ES-I3 (cell line): ENCODE results near the gene FAP.

Experiments
- H3K36me3 ChIP-seq: 2 replicates; pipeline ENCODE4 v1.6.1; 2013; ENCODE audit warnings: mild to moderate bottlenecking, low read length, control low read depth, moderate library complexity; ENCODE audit not compliant: insufficient read depth
- H3K4me1 ChIP-seq: 2 replicates; pipeline ENCODE4 v1.6.1; 2013; ENCODE audit warnings: mild to moderate bottlenecking, control low read depth, low read length; ENCODE audit not compliant: insufficient read depth
- H3K9ac ChIP-seq: 2 replicates; pipeline ENCODE4 v1.6.1; 2013; ENCODE audit warnings: low read depth, mild to moderate bottlenecking, low read length, moderate library complexity
- H3K9me3 ChIP-seq: 2 replicates; pipeline ENCODE4 v1.6.1; 2013; ENCODE audit warnings: mild to moderate bottlenecking, low read length, moderate library complexity; ENCODE audit not compliant: control insufficient read depth, insufficient read depth

Gene FAP

DNA sequence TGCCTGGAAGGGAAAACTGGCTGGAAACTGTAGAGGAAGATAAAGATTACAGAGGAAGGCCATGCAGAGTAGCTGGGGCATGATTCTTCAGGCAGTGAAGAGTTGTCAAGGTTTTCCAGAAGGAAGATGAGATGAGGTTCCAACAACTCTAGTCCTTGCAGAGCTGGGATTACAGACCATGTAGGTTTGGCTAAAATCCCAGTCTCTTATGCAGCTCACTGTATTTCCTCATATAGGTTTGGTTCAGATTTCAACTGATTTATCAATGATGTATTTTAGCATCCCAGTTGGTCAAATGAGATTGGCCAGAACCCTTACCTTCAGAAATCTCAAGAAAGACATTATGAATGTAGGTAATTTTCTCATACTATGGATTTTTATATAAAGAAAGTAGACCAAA lies 16.4 kb downstream of the FAP start:
- Histone ChIP-seq H3K4me1 (no peaks in the 10 kb centered on the region), H3K9me3 (no peaks in the 10 kb centered on the region), H3K9ac (no peak overlapping the region), H3K36me3 (no peaks in the 10 kb centered on the region)

DNA sequence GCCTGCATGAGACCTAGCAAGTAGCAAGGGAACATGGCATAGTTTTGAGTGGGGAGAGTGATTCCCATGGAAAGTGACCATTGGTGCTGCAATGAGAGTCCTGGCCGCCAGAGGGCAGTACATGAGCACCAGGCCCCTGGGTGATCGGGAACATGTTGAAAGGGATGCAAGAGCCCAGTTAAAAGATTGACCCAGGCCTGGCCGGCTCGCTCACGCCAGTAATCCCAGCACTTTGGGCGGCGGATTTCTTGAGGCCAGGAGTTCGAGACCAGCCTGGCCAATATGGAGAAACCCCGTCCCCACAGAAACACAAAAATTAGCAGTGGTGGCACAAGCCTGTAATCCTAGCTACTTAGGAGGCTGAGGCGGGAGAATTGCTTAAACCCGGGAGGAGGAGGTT lies 22.2 kb downstream of the FAP start:
- H3K36me3 ChIP-seq: no peaks in the 10 kb centered on the region
- H3K4me1 ChIP-seq: no peaks in the 10 kb centered on the region
- H3K9me3 ChIP-seq: no peaks in the 10 kb centered on the region
- H3K9ac ChIP-seq: no peak overlapping the region

DNA sequence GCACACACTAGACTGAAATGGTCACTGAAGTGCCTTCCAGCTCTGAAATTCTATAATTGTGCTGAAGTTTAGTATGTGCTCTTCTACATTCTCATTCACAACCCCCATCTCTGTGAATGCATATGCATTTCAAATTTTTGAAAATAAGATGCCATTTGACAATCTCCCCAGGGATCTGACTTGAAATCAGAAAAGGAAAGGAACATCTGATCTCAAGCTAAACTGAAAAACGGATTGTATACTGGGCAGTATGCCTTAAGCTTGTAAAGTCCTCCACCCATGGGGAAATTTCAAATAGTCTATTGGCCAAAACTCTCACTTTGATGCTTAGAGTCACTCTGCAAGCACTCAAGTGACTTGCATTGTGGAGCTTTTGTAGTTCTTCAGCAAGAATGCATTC lies 22.9 kb downstream of the FAP start:
- H3K9ac ChIP-seq: no peak overlapping the region
- H3K9me3 ChIP-seq: no peaks in the 10 kb centered on the region
- no peaks in the 10 kb centered on the region for H3K4me1 ChIP-seq
- H3K36me3 ChIP-seq: no peaks in the 10 kb centered on the region

DNA sequence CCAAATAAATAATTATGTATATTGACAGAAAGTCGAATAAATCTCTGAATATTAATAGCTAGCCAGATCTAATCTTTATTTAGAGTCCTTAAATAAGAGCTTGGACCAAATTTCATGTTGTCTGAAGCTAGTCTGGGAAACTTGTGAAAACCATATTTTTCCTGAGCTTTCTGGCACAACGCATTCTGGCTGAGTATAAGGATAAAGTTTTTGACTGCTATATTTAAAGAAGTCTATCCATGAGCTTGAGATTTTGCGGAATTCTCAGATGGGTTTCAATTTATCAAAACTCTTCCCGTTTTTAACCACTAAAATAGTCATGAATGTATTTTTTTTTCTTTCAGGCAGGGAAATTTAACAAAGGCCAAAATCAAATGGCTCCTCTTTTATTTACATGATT lies 23.8 kb downstream of the FAP start:
- H3K4me1 ChIP-seq: no peaks in the 10 kb centered on the region
- H3K9me3 ChIP-seq: no peaks in the 10 kb centered on the region
- no peak overlapping the region for H3K9ac ChIP-seq
- no peaks in the 10 kb centered on the region for H3K36me3 ChIP-seq

DNA sequence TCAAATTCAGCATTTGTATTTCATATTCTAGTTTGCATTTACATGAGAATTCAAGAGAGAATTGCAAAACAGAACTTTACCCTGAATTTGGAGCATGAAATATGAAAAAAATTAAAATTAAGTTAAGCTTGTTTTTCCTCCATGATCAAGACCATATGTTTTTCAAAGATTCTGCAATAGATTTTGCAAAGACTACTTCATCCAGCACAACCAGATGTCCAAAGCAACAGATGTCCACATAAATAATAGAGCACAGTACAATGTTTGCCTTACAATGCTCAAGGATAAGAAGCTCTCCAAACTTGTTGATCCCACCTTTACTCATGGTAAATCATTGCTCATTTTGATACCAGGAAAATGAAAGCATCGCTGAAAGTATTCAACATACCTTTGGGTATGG lies 25.6 kb downstream of the FAP start:
- H3K9me3 ChIP-seq: no peaks in the 10 kb centered on the region
- H3K36me3 ChIP-seq: no peaks in the 10 kb centered on the region
- H3K4me1 ChIP-seq: no peaks in the 10 kb centered on the region

DNA sequence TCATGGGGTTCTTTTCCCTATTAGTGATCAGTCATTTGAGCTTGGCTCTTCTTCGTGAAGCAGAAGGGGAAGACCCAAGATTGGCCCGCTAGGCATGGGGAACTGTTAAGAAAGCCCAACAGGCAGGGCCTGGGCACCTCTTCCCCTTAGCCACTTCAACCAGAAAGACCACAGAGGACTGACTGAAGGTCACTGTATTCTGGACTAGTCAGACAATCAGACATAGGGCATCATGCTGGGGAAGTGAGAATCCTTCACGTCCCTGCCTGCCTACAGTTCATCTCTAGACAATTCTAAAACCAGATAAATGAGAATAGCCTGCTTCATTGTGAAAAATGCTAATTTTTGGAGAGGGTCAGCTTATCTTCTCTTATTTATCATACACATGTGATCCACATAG lies 28.1 kb downstream of the FAP start:
- Histone ChIP-seq H3K36me3 (no peaks in the 10 kb centered on the region), H3K4me1 (no peaks in the 10 kb centered on the region), H3K9ac (no peak overlapping the region), H3K9me3 (no peaks in the 10 kb centered on the region)

More for the DNA sequence above, 25.6 kb downstream of the FAP start:
- H3K9ac ChIP-seq: no peak overlapping the region

DNA sequence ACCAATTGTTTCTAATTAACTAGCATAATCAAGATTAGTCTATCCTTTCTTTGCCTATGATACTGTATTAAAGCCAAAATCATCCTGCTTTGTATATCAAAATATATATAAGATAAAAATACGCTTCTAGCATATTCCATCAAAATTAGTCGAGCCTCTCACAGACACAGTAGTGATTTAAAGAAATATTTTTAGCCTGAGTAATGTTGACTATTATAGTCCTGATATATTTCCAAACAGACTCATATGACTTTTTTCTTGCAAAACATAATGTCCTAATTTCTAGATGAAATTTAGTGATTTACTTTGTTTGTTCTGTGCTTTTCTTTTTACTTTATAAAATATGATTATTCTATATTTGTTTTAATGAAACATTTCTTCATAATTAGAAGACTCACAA lies 30.9 kb downstream of the FAP start:
- Histone ChIP-seq H3K4me1 (no peaks in the 10 kb centered on the region), H3K36me3 (no peaks in the 10 kb centered on the region), H3K9ac (no peak overlapping the region), H3K9me3 (no peaks in the 10 kb centered on the region)

DNA sequence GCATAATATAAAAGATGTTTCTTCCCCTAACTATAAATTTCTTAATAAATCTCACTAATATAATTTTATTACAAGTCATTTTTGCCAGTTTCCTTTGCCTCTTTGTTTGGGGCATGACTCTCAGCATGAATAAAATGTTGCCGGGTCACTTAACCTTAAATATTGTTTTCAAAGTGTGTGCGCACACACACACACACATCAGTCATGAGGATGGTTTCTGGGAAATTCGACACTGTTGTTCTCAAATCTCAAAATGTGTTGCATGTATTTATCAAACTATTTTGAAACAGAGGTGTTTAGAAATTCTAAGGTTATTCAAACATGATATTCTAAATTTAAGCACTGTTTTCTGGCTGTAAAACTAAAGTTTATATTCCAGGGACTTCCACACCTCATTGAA lies 31.5 kb downstream of the FAP start:
- Histone ChIP-seq H3K9ac (no peak overlapping the region), H3K9me3 (no peaks in the 10 kb centered on the region), H3K36me3 (no peaks in the 10 kb centered on the region)

DNA sequence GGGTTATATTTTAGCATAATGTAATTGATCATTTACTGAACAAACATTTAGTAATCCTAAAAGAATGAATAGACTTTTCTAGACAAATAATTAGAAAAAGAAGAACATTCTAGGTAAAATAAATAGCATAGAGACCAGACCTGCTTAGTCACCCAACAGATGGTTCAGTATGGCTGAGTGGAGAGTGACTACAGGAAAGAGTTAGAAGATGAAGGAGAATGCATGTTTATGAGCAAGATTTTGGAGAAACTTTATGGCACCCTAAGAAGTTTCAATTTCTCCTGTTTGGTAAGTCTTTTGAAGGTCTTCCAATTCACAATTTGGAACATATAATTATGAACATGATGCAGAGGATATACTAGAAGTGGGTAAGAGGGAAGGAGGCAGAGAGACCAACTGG lies 32.9 kb downstream of the FAP start:
- H3K4me1 ChIP-seq: no peaks in the 10 kb centered on the region
- H3K9me3 ChIP-seq: no peaks in the 10 kb centered on the region
- H3K9ac ChIP-seq: no peak overlapping the region
- H3K36me3 ChIP-seq: no peaks in the 10 kb centered on the region

More for the DNA sequence above, 31.5 kb downstream of the FAP start:
- no peaks in the 10 kb centered on the region for H3K4me1 ChIP-seq

DNA sequence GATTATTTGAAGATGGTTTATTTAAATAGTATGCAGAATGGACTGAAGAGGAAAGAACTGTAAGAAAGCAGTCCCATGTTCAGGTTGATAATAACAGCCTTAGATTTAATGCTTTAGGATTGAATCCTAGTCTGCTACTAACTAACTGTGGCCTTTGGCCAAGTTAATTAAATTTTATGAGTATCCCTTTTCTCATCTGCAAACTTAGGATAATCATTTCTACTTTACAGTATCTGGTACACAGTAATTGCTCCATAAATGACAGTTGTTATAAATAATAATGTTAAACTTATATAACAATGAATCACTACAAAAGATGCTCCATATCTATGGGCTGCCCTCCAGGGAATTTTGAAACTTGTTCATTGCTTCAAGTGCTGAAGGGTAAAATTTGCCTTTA lies 41.0 kb downstream of the FAP start:
- H3K9me3 ChIP-seq: no peaks in the 10 kb centered on the region
- no peak overlapping the region for H3K9ac ChIP-seq
- H3K36me3 ChIP-seq: no peaks in the 10 kb centered on the region

DNA sequence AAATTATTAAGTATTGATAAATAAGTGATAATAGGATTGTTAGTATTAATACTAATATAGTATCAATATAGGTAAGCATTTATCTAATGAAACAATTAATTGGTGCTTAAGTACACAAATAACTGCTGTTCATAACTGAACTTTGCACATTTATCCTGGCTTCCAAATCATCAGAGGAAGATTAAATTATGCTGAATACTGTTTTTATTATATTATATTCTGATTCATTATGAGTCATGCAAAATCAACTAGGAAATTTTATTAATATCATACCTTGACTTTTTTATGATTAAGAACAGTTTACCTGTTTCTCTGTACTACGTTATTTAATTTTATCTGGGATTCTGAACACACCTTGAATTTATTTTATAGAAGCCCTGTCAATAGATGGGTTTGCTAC lies 42.6 kb downstream of the FAP start:
- Histone ChIP-seq H3K9ac (no peak overlapping the region), H3K4me1 (no peaks in the 10 kb centered on the region), H3K9me3 (no peaks in the 10 kb centered on the region), H3K36me3 (no peaks in the 10 kb centered on the region)

More for the DNA sequence above, 41.0 kb downstream of the FAP start:
- H3K4me1 ChIP-seq: no peaks in the 10 kb centered on the region

DNA sequence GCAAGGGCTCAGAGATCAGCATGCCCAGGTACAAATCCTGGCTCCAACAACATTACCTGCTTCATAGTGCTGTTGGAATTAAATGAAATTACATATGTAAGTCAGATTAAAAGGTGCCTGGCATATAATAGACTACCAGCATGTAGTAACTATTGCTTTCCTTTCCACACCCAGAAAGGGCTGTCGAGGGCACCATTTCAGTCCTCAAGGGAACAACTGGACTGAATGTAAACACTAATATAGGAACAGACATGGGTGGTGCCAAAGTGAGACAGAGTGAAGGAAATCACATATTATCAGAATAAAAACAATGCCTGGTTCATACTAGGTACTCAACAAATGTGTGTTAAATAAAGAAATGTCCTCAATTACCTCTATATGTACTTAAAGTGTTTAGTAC lies 43.3 kb downstream of the FAP start:
- H3K9ac ChIP-seq: no peak overlapping the region
- no peaks in the 10 kb centered on the region for H3K9me3 ChIP-seq
- H3K4me1 ChIP-seq: no peaks in the 10 kb centered on the region
- H3K36me3 ChIP-seq: no peaks in the 10 kb centered on the region

DNA sequence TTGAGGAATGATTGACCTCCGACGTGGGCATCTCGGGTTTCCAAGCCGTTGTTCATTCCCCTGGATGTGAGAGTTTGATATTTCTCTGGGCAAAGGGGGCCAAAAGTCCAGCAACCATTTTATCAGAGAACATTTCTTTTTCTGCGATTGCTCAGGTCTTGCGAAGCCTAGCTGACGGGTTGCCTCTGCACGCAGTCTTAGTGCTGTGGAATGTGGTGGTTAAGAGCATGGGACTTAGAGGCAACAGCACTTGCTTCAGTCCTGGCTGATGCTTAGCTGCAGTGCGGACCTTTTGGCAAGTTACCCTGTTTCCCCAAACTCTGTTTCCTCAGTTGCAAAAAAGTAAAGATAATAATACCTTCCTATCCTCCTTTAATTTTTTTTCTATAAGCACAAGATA lies 45.0 kb downstream of the FAP start:
- Histone ChIP-seq H3K36me3 (no peaks in the 10 kb centered on the region), H3K9me3 (no peaks in the 10 kb centered on the region), H3K9ac (no peak overlapping the region), H3K4me1 (no peaks in the 10 kb centered on the region)

DNA sequence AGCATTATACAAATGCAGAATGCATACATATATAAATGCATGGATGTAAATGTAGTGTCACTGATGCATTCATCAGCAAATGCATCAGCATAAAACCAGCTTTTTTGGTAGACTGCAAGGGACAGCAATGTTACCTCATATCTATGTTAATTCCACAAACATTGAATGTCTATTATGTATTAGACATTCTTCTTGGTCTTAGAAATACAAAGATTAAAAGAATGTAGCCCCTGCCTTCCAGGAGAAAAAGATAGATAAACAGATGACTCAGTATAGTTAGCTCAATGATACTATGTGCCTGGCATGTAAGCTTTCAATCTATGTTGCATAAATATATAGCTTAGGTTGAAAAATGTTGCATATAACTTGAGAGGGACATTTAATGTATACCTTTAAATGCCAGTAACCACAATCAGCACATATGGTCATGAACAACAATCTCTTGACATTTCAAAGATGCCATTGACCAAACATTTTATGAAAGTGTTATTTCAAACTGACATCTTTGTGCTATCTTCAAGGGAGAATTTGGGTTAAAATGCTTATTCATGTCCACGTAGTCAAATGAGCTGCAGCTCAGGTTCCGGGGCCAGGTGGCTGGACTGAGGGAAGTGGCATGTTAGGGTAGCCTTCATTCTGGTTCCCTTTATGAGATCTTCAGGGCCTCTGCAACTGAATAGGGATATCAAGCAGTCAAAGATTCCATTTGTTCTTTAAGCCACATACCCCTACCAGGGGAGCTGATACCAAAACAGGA lies 46.0 kb downstream of the FAP start:
- Histone ChIP-seq H3K9ac (no peak overlapping the region), H3K9me3 (no peaks in the 10 kb centered on the region), H3K4me1 (no peaks in the 10 kb centered on the region), H3K36me3 (no peaks in the 10 kb centered on the region)

DNA sequence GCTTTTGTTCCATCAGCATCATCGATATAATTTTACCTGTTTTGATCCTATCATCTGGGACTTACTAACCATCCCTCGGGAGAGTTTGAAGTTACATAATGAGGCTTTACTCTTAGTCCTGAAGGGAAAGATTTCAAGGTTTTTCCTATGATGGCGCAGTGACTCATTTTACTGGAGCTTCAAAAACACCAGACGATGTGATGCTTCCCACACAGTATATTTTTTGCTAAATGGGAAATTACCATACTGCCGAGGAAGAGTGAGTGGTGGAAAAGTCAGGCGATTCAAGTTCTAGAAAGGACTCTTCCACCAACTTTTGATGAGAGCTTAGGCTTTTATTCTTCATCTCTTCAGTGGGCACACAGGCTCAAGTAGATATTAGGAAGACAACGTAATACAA lies 46.6 kb downstream of the FAP start:
- Histone ChIP-seq H3K36me3 (no peaks in the 10 kb centered on the region), H3K9me3 (no peaks in the 10 kb centered on the region), H3K9ac (no peak overlapping the region), H3K4me1 (no peaks in the 10 kb centered on the region)

DNA sequence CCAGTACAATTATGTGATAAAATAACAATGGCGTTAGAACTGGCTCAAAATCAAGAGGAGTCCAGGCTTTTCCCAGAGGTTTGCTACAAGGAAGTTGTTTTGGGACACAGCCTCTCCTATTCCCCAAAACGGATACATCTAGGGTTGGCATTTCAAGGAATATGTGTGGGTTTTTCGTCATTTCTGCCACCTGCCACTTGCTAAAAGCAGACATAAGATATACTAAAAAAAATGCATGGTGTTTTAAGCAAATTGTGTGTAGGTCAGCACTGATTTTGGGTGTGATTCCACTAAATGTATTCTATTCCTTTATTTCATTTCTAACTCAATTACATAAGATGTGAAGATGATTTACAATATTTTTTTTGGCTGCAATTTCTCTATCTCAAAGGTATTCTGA lies 54.8 kb downstream of the FAP start:
- Histone ChIP-seq H3K9ac (no peak overlapping the region), H3K9me3 (no peaks in the 10 kb centered on the region), H3K36me3 (no peaks in the 10 kb centered on the region), H3K4me1 (no peaks in the 10 kb centered on the region)
